Osteoblast (primary cell): Measurements from ENCODE around the gene CELSR1. TPM values are rescaled to one million over a fixed set of nuclear protein-coding genes. Genes with fewer than 3 reads are reported as not detected.

ENCODE experiments used
- DNase-seq: peaks from one replicate; pipeline ENCODE4 v3.0.0; 2011; ENCODE audit warnings: low spot score, mixed read lengths; ENCODE audit not compliant: insufficient read length; ENCODE audit errors: missing footprints
- H2AFZ ChIP-seq: 2 replicates; pipeline ENCODE4 v1.6.0; 2011; ENCODE audit warnings: mild to moderate bottlenecking, low read length
- H3K27ac ChIP-seq: 2 replicates; pipeline ENCODE4 v1.5.1; 2011; ENCODE audit warnings: mild to moderate bottlenecking, low read depth, low read length, moderate library complexity
- H3K27me3 ChIP-seq: 2 replicates; pipeline ENCODE4 v1.6.0; 2012; ENCODE audit warnings: mild to moderate bottlenecking, control low read depth, inconsistent platforms, low read length, moderate library complexity; ENCODE audit not compliant: insufficient read depth
- H3K36me3 ChIP-seq: 2 replicates; pipeline ENCODE4 v1.5.1; 2011; ENCODE audit warnings: mild to moderate bottlenecking, low read length, control low read depth, moderate library complexity; ENCODE audit not compliant: insufficient read depth
- H3K4me1 ChIP-seq: 2 replicates; pipeline ENCODE4 v1.5.1; 2011; ENCODE audit warnings: mild to moderate bottlenecking, low read length, control low read depth, moderate library complexity; ENCODE audit not compliant: insufficient read depth
- H3K4me2 ChIP-seq: 2 replicates; pipeline ENCODE4 v1.6.0; 2011; ENCODE audit warnings: mild to moderate bottlenecking, low read length; ENCODE audit not compliant: insufficient read depth
- H3K4me3 ChIP-seq: fragments of 200-600 bp; sonication (generic); 3 replicates; pipeline ENCODE4 v1.5.1; 2012; ENCODE audit warnings: mild to moderate bottlenecking, low read length, inconsistent platforms; ENCODE audit not compliant: insufficient read depth
- H3K79me2 ChIP-seq: 2 replicates; pipeline ENCODE4 v1.6.0; 2012; ENCODE audit warnings: mild to moderate bottlenecking, low read length, control low read depth, inconsistent platforms; ENCODE audit not compliant: insufficient read depth
- H3K9me3 ChIP-seq: 2 replicates; pipeline ENCODE4 v1.5.1; 2011; ENCODE audit warnings: low read depth, low read length, control low read depth
- H4K20me1 ChIP-seq: 2 replicates; pipeline ENCODE4 v1.6.0; 2012; ENCODE audit warnings: mild to moderate bottlenecking, low read length, control low read depth; ENCODE audit not compliant: insufficient read depth
- total RNA-seq: library from RNA; depleted of rRNA; stranded (reverse); fragments of >200 nt; gene quantifications from 2 replicates; pipeline ENCODE4 v1.2.3, GENCODE V29; 2012
- TF ChIP-seq, protein P1 (sequence below): IDR thresholded peaks from 2 replicates; pipeline ENCODE4 v1.5.1; 2011; ENCODE audit warnings: mild to moderate bottlenecking, low read depth, low read length, moderate library complexity; ENCODE audit errors: extremely low read depth

Gene CELSR1
- total RNA-seq, 1 donor = 3.6 TPM

DNA sequence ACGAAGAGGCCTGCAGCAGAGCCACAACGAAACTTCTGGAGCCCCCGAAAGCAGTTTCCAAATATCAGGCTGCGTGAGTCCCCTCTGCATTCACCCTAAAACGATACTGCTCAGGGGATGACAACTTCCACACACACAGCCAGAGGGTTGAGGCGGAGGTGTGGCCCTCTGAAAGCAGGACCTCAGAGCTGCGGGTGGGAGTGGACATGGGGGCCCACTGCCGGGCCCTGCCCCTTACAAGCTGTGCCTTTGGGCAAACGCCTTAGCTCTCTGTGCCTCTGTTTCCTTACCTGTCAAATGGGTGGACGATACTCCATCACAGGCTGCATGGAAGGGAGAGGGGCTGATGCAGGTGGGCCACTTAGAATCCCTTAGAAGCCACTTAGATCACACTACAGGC lies 148.8 kb downstream of the CELSR1 start:
- Histone ChIP-seq H4K20me1 (no peaks in the 10 kb centered on the region), H3K27ac (no peak overlapping the region), H3K36me3 (no peaks in the 10 kb centered on the region), H3K4me1 (peaks cover 4% of the 10 kb centered on the region), H3K27me3 (no peaks in the 10 kb centered on the region), H3K4me2 (no peak overlapping the region), H3K4me3 (no peak overlapping the region), H3K9me3 (no peaks in the 10 kb centered on the region), H3K79me2 (no peaks in the 10 kb centered on the region), H2AFZ (no peak overlapping the region)
- no peak for DNase-seq
- TF ChIP-seq, protein P1, sequence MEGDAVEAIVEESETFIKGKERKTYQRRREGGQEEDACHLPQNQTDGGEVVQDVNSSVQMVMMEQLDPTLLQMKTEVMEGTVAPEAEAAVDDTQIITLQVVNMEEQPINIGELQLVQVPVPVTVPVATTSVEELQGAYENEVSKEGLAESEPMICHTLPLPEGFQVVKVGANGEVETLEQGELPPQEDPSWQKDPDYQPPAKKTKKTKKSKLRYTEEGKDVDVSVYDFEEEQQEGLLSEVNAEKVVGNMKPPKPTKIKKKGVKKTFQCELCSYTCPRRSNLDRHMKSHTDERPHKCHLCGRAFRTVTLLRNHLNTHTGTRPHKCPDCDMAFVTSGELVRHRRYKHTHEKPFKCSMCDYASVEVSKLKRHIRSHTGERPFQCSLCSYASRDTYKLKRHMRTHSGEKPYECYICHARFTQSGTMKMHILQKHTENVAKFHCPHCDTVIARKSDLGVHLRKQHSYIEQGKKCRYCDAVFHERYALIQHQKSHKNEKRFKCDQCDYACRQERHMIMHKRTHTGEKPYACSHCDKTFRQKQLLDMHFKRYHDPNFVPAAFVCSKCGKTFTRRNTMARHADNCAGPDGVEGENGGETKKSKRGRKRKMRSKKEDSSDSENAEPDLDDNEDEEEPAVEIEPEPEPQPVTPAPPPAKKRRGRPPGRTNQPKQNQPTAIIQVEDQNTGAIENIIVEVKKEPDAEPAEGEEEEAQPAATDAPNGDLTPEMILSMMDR = no peak

DNA sequence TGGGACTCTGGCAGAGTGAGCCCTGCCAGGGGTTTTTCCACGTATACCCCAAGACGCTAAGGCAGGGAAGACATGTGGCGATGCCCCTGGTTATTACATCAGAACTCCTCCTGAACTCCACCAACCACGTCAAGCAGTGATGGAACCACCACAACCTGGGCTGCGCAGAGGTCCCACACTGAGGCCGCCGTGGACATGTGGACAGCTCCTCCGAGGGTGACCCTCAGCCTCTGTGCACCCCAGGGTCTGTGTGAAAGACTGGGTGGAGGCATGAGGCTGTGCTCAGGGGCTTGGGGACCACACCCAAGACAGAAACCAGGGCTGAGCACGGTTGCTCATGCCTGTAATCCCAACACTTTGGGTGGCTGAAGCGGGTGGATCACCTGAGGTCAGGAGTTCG lies 149.7 kb downstream of the CELSR1 start:
- TF ChIP-seq, protein P1 = no peak
- H3K4me1 ChIP-seq = peaks cover 4% of the 10 kb centered on the region

DNA sequence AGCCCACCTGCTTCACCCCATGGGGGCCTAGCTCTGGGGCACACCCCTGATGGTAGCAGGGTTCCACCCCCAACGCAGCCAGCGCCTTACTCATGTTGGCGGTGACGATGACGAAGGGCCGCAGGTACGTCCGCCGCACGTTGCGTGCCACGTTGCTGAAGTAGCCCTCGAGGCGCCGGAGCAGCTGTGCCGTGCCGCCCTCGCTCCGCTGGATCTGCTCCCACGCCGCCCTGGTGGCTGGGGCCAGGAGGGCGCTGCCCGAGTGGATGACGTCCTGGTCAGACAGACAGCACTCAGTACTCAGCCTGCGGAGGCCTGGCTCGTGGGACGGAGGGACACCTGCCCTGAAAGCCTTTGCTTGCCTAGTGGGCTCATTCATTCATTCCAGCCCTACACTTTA lies 151.1 kb downstream of the CELSR1 start:
- peaks cover 4% of the 10 kb centered on the region for H3K4me1 ChIP-seq
- H3K27ac ChIP-seq = no peak overlapping the region
- DNase-seq = no peak
- H3K79me2 ChIP-seq = no peaks in the 10 kb centered on the region
- no peaks in the 10 kb centered on the region for H3K27me3 ChIP-seq
- H3K9me3 ChIP-seq = no peaks in the 10 kb centered on the region
- H3K36me3 ChIP-seq = no peaks in the 10 kb centered on the region
- no peak overlapping the region for H3K4me3 ChIP-seq
- H4K20me1 ChIP-seq = no peaks in the 10 kb centered on the region
- H3K4me2 ChIP-seq = no peak overlapping the region
- TF ChIP-seq, protein P1 = no peak
- H2AFZ ChIP-seq = no peak overlapping the region

More for the DNA sequence above, 149.7 kb downstream of the CELSR1 start:
- no peaks in the 10 kb centered on the region for H3K9me3 ChIP-seq
- no peak overlapping the region for H2AFZ ChIP-seq
- no peaks in the 10 kb centered on the region for H4K20me1 ChIP-seq
- no peaks in the 10 kb centered on the region for H3K79me2 ChIP-seq
- no peak overlapping the region for H3K4me3 ChIP-seq
- DNase-seq = no peak
- no peak overlapping the region for H3K4me2 ChIP-seq
- H3K36me3 ChIP-seq = no peaks in the 10 kb centered on the region
- no peaks in the 10 kb centered on the region for H3K27me3 ChIP-seq
- no peak overlapping the region for H3K27ac ChIP-seq

DNA sequence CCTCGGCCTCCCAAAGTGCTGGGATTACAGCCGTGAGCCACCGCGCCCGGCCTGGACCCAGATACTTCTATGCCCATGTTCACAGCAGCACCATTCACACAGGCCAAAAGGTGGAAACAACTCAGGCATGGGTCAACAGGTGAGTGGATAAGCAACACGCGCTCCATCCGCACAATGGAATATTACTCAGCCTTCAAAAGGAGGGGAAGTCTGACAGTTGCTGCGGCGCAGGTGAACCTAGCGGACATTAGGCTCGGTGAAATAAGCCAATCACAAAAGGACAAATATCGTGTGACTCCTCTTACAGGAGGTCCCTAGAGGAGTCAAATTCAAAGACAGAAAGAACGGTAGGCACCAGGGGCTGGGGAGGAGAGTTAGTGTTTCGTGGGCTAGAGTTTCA lies 154.9 kb downstream of the CELSR1 start:
- H2AFZ ChIP-seq = no peak overlapping the region
- H3K9me3 ChIP-seq = no peaks in the 10 kb centered on the region
- no peak overlapping the region for H3K4me2 ChIP-seq
- no peak overlapping the region for H3K4me3 ChIP-seq
- peaks cover 6% of the 10 kb centered on the region for H3K27me3 ChIP-seq
- no peaks in the 10 kb centered on the region for H4K20me1 ChIP-seq
- no peak for DNase-seq
- H3K4me1 ChIP-seq = no peaks in the 10 kb centered on the region
- H3K36me3 ChIP-seq = no peaks in the 10 kb centered on the region
- TF ChIP-seq, protein P1 = no peak
- H3K79me2 ChIP-seq = no peaks in the 10 kb centered on the region
- no peak overlapping the region for H3K27ac ChIP-seq
